HG02885 (cell line): ENCODE results near the gene ARG2.
A peak's percentile ranks its signal among the peaks of the same experiment; 100 is the strongest.

Source experiments
- ATAC-seq: cut with Tn5 transposase; IDR thresholded peaks from one replicate; pipeline ENCODE4 v1.9.1; 2021; ENCODE audit warnings: mild to moderate bottlenecking; ENCODE audit not compliant: unreplicated experiment, poor library complexity

ARG2 gene

DNA sequence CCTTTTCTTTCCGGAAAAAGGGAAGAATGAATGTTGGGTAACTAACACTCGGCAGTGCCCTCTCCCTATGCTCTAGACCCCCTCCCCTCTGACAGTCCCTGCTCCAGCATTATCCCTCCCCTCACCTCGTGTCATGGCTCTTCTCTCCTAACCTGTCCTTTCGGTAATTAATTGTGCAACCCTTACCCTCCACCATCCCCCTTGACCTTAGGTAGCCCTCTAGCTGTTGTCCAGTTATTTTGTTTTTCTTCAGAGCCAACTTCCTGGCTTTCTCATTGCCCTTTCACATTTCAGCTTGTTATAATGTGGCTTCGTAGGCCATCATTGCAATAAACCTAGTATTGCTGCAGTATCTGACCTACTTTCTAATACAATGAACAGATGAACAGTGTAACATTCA lies 11.2 kb downstream of the ARG2 start:
- ATAC-seq = no peak

DNA sequence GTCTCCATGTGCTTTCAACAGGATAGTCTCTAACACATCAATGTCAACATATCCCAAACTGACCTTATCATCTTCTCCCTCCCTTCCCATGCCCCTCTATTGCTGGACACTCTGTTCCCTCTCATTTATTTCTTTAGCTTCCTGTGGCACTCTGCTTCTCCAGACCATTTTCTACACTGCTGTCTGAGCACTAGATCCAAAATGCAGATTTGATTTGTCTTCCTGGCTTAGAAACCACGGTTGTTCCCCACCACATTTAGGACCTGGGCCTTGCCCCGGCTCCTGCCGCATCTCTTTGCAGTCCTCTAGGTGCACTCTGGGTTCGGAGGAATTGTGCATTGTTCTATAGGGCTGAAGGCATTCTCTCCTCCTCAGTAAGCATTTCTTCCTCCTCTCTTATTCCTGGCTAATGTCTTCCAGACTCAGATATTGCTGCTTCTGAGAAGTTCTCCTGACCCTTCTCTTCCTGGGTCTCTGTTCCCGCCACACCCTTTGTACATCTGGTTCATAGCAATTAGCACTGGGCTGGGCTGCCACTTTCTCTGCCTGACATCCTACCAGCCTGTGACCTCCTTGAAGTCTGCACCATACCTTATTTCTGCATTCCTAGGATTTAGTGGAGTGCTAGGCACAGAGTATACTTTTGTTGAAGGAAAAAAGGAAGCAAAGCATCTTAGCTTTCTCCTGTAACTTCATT lies 13.9 kb downstream of the ARG2 start:
- ATAC-seq = no peak

DNA sequence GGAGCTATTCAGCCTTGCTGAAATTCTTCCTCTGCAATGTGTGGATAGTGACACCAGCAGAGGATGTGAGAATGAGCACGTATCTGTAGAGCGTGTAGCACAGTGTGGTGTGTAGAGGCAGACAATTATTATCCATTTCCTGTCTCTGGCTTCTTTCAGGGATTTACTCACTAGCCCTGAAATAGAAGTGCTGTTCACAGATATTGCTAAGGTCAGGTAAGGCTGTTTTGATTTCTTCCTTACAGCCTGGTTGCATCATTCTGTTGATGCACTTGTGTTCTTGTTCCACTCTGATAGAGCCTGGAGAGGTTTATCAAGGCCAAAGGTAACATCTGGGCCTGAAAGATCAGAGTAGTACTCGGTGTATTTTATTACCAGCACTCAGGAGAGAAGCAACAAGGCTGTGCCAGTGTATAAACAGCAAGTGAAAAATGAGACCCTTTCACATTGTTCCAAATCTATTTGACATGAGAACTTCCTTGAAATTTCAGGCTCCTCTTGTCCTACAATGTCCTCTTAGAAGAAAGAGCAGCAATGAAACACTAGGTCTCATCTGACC lies 16.7 kb downstream of the ARG2 start:
- ATAC-seq = no peak

DNA sequence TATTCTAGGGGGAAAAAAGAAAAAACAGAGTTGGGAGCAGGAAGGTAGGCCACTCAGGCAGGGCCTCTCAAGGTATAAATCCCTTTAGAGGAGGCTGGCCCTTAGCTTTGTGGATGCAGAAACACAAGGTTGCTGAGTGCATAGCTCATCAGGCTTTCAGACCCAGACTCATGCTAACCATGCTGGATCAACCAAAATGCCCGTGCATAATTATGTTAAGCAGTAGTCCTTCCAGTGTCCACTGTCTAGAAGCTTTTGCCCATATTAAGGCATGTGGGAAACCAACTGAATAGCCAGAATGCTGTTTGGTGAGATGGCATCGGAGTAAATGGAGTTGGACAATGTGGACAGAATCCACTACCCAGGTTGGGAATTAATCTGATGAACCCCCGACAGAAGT lies 18.9 kb downstream of the ARG2 start:
- ATAC-seq = no peak

DNA sequence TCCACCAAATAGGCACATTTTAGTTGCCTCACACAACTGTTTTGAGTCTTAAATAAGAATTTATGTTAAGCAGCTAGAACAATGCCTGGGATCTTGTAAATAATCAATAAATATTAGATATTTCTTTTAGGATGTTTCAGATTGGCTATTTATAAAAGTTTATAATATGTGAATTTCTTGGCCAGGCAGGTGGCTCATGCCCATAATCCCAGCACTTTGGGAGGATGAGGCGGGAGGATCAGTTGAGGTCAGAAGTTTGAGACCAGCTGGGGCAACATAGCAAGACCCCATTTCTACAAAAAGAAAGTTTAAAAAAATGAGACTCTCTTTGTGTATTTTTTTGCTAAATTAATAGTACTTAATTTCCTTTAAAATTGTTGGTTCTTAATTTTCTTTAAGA lies 21.8 kb downstream of the ARG2 start:
- no peak for ATAC-seq

DNA sequence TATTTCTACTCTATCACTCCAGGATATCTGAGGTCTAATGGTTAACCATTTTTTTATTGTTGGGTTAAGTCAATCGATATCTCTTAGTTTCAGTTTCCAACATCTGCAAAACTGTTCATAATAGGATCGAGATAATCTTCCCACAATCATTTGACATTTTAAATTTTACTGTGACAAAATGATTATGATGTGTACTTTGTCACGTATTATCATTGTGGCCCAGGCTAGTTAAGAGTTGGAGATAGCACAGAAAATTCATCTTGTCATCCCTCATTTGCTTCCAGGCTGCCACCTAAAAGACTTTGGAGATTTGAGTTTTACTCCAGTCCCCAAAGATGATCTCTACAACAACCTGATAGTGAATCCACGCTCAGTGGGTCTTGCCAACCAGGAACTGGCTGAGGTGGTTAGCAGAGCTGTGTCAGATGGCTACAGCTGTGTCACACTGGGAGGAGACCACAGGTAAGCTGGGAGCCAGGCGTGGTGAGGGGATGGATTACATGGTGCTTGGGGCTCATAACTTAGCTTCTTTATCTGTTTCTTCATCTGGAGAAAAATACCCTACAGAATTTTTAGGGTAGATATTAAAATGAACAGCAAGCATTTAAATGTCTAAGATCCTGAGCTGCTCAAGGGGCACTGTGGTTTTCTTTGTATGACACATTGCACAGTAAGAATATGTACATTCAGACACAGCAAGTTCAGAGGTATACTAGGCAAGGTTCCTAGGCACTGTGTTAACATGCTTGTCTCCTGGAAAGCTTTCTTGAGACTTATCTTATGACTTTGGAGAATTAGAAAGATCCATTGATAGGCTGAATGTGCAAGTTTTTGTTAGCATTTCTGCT lies 22.4 kb downstream of the ARG2 start:
- ATAC-seq = no peak

DNA sequence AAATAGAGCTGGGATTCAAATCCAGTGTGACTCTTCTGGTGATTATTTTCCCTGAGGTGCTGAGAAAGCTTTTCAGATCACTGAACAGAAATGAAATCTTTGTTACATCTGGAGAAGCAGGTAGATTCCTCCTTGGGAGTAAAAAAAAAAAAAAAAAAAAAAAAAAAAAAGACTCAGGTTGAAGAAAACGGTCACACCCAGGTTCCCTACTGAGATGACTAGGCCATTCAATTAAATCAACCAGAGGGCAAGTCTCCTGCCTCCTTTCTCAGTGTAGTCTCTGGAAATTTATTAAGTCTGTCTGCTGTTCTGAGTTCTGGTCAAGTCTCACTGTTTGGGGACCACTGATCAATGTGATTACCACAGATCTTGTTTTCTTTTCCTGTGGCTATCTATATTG lies 24.0 kb downstream of the ARG2 start:
- no peak for ATAC-seq

DNA sequence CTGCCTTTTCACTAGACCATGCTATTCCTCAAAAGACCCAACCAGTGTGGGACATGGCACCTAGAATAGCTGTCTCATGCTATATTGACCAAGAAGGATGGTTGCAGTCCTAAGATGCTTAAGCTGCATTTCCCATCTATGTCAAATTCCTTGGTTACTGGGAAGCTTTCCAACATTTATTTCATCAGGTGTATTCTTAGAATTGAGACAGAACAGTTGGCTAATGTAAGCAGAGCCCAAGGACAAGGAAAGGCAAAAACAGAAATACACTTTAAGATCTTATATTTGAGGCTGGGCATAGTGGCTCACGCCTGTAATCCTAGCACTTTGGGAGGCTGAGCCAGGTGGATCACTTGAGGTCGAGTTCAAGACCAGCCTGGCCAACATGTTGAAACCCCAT lies 24.7 kb downstream of the ARG2 start:
- ATAC-seq = no peak

DNA sequence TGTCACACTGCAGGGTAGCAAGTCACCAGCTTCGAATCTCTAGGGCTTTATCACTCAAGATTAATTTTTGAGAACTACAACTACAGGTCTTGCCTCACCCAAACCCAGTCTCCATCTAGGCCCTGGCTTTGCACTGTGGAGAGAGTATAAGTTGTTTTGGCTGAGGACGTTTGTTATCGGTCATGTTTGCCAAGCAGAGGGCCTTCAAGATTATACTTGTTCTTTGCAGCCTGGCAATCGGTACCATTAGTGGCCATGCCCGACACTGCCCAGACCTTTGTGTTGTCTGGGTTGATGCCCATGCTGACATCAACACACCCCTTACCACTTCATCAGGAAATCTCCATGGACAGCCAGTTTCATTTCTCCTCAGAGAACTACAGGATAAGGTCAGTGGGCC lies 25.7 kb downstream of the ARG2 start:
- ATAC-seq = no peak

DNA sequence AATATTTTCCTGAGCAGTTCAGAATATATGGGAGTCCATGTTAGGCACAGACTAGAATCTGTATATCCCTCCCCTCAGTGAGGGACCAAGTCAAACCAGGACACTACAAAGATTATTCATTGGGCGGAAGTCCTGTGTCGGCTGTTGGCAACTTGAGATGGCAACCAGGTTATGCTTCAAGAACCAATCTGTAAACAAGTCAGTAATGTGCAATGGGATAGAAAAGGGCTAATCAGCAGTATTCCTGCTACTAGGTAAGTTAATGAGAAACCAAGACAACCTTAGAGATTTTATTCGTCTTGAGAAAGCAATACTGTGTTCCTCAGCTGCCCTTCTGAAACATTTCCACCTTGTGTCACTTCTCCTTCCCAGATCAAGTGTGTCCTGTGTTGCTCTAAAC lies 26.4 kb downstream of the ARG2 start:
- no peak for ATAC-seq

DNA sequence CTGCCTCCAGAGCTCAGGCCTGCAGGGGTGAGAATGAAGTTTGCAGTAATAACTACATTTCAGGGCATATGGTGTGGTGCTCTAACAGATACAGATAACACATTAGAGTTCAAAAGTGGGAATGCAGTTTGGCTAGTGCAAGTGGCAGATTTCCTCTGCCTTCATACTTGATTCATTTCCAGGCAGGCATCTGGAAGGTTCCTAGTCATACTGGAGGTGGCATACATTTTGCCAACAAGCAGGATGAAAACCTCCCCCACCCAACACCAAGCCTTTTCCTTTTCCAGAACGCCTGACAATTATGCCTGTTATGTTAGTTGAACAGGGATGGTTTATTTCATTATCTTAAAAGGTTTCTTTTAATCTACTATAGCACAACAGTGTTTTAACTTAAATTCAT lies 30.4 kb downstream of the ARG2 start:
- ATAC-seq = no peak

DNA sequence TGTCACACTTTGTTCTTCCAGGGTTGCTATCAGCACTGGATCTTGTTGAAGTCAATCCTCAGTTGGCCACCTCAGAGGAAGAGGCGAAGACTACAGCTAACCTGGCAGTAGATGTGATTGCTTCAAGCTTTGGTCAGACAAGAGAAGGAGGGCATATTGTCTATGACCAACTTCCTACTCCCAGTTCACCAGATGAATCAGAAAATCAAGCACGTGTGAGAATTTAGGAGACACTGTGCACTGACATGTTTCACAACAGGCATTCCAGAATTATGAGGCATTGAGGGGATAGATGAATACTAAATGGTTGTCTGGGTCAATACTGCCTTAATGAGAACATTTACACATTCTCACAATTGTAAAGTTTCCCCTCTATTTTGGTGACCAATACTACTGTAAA lies 31.0 kb downstream of the ARG2 start:
- no peak for ATAC-seq

DNA sequence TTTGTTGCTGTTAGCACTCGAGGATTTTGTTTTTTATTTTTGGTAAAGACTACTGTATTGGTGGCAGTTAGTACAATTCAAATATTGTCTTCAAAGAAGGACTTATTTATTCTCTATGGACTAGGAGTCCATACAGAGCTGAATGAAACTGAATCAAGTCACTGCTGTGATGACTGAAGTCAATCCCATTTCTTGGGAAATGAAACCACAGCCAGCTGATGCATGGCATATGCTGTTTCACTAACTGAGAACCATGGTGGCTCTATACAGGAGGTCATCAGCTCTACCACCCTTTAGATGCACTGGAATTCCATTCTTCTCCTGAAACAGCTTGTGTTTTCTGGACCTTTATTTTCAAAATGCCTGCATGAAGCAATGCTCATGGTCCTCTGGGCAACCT lies 32.5 kb downstream of the ARG2 start:
- ATAC-seq = no peak

DNA sequence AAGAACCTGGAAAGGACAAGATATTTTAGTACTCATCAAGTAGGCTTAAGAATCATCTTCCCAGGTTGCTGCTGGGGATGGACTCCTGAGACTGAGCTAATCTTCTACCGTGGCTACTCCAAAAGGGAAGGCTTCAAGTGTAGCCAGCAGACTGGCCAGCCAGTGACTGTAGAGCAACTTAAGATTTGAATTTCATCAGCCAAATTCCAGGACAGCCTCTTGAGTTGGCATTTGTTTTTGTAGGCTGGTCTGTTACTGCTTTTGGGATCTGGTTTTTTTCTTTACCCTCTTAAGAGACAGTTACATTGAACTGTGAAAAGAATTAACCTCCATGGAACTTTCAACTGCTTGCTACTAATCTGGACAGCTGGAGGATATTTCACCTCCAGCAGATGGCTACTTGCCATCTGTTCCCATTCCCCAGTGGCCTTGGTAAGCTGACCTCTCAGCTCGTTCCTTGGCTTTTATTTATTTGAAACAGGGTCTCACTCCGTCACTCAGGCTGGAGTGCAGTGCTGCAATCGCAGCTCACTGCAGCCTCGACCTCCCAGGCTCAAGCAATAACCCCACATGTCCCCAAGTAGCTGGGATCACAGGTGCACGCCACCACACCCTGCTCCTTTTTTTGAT lies 34.0 kb downstream of the ARG2 start:
- no peak for ATAC-seq

DNA sequence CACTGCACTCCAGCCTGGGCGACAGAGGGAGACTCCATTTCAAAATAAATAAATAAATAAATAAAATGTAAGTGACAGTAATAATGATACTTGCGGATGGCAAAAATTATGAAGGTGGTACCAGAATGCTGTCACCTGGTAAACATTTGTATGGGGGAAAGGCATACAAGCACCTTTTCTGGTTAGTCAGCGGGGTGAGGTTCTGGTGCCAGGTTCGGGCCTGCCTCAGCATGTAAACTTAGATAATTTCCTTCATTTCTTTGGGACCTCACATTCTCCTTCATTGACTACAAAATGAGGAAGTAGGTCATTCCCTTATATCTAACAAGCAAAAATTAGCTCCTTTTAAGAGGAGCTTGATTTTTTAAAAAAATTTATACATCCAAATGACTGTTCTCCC lies 43.9 kb downstream of the ARG2 start:
- ATAC-seq = no peak

DNA sequence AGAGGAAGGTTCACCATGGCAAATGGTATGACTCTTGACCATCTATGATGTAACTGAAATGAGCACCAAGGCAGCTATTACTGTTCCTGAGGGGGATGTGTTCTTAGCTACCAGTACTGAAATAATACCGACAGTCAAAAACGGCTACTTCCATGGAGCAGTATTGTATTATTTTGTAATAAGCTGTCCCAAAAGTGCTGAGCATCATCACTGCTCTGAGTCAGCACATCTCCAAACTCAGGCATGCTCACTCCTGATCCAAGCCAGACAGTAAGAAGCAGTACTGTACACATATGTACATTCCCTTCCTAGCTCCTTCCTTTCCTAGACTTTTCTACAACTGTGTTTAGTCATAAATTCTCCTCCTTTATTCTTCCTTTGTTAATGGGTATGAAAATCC lies 46.1 kb downstream of the ARG2 start:
- no peak for ATAC-seq

DNA sequence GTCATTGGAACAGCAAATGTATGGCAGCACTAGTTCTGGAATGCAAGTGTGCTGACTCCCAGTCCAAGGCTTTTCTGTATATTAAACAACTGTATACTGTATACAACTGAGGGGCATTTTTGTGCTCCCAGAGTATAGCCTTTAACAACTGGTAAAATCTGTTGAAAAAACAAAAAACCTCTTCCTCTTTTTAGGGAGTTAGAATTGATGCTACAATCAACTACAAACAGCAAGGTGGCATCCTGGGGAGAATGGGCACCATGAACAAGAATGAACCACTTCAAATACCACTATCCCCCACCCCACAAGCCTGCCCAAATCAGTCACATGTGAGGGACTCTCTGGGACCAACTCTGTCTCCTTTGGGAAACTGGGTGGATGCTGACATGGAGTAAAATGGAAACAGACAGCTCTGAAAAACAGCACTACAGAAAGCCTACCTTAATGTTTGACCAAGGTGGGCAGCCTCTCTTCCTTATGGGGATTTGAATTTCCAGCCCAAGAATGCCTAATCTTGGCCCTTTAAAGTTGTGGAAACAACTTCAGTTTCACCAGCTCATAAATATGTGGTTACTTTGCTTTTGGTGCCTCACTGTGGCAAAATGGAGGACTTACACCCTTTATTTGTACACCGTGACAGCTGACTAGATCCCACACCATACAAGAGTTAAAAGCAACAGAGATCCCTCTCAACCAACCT lies 47.2 kb downstream of the ARG2 start:
- peak; percentile 71 for ATAC-seq

DNA sequence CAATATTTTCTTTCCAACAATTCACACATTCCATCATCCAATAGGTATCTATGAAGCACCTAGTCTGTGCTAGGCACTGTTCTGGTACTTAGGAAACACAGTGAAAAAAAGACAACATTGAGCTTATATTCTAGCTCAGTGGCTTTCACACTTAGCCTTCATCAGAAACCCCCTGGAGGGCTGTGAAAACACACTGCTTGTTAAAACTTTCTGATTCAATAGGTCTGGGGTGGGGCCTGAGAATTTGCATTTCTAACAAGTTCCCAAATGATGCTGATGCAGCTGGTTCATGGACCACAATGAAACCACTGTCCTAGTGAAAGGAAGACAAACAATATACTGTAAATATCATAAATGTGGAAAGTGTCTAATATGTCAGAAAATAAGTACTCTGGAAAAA lies 48.8 kb downstream of the ARG2 start:
- no peak for ATAC-seq

DNA sequence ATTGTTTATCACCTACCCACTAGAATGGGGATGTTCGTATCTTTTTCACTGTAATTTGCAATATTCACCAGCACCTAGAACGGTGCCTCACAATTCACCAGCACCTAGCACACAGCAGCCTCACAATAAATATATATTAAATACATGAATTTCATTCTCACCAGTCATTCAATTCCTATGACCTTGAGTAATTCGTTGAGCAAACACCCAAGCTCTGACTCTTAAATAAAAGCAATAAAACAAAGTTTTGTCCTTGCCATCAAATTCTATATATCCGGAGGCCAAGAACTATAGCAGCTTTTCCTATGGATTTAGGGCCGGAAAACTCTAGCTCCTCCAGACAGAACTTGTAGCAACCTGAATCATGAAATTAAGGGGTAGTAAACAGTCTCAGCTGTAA lies 53.7 kb downstream of the ARG2 start:
- ATAC-seq = no peak

DNA sequence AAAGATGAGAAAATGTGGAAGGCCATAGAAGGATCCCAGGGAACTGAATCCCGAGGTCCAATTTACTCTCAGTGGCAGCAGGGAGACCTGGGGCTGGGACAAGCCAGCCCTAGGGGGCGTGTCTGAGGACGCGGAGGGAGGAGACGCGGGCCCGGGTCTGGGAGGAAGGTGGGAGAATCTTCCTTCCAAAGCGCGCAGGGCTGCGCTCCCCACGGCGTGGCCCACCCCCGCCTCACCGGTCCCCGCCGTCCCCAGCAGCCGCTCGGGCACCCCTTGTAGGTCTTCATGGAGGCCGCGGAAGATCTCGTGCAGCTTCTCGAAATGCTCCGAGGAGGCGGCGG lies 54.4 kb downstream of the ARG2 start:
- peak; percentile 66 for ATAC-seq
